PC-9 (cell line): Measurements from ENCODE around the gene RAE1. TPM values are rescaled to one million over a fixed set of nuclear protein-coding genes. Genes with fewer than 3 reads are reported as not detected.

Experiments used
- BruUV-seq: library from RNA; stranded (reverse); fragments of 400-500 nt; replicated peaks from 2 replicates; lab custom pipeline; 2021; lab: Mats Ljungman, UMichigan
- CTCF ChIA-PET: fragments of 300-600 bp; sonication (Branson Sonifier 250); formaldehyde crosslinking; loops from one replicate; lab custom pipeline; 2022; ENCODE audit warnings: antibody characterized with exemption; lab: Charles Lee
- POLR2A ChIA-PET: fragments of 300-600 bp; sonication (Branson Sonifier 250); formaldehyde crosslinking; loops from one replicate; lab custom pipeline; 2022; ENCODE audit warnings: antibody characterized with exemption; ENCODE audit not compliant: unreplicated experiment; lab: Charles Lee
- DNase-seq, 2 experiments: peaks; one replicate each; pipeline versions ENCODE4 v3.0.0 to v3.0.0-alpha.2; 2015 to 2022; ENCODE audit warnings: mixed read lengths in 1 of 2
- H2AFZ ChIP-seq: fragments of 200-600 bp; sonication (generic); 2 replicates; pipeline ENCODE4 v1.8.1; 2017; ENCODE audit warnings: antibody characterized with exemption
- H3F3A ChIP-seq: fragments of 200-600 bp; sonication (generic); 2 replicates; pipeline ENCODE4 v1.8.1; 2017; ENCODE audit warnings: antibody characterized with exemption, mild to moderate bottlenecking, low read depth; ENCODE audit not compliant: insufficient read depth
- H3K27ac ChIP-seq: fragments of 200-600 bp; sonication (generic); 2 replicates; pipeline ENCODE4 v1.6.1; 2016; ENCODE audit warnings: mixed run types
- H3K27me3 ChIP-seq: fragments of 200-600 bp; sonication (generic); 2 replicates; pipeline ENCODE4 v1.6.1; 2016; ENCODE audit warnings: low read depth, mixed run types; ENCODE audit not compliant: insufficient read depth
- H3K36me3 ChIP-seq: fragments of 200-600 bp; sonication (generic); 2 replicates; pipeline ENCODE4 v1.6.1; 2016; ENCODE audit warnings: low read depth, mixed run types
- H3K4me1 ChIP-seq: fragments of 200-600 bp; sonication (generic); replicated peaks from 2 replicates; pipeline ENCODE4 v1.6.1; 2016; ENCODE audit warnings: mixed run types; ENCODE audit not compliant: insufficient read depth
- H3K4me2 ChIP-seq: fragments of 200-600 bp; sonication (generic); 2 replicates; pipeline ENCODE4 v1.6.1; 2017; ENCODE audit warnings: mixed run types
- H3K4me3 ChIP-seq: fragments of 200-600 bp; sonication (generic); 2 replicates; pipeline ENCODE4 v1.6.1; 2016; ENCODE audit warnings: mixed run types
- H3K79me2 ChIP-seq: fragments of 200-600 bp; sonication (generic); 2 replicates; pipeline ENCODE4 v1.6.1; 2017; ENCODE audit warnings: low read depth, mixed run types
- H3K9me2 ChIP-seq: fragments of 200-600 bp; sonication (generic); 2 replicates; pipeline ENCODE4 v1.8.1; 2017; ENCODE audit warnings: mild to moderate bottlenecking; ENCODE audit not compliant: insufficient read depth
- H3K9me3 ChIP-seq: fragments of 200-600 bp; sonication (generic); 2 replicates; pipeline ENCODE4 v1.8.1; 2016; ENCODE audit warnings: low read depth; ENCODE audit not compliant: insufficient read depth
- H4K20me1 ChIP-seq: fragments of 200-600 bp; sonication (generic); 2 replicates; pipeline ENCODE4 v1.8.1; 2017; ENCODE audit not compliant: insufficient read depth
- EZH2 ChIP-seq: fragments of 200-600 bp; sonication (generic); IDR thresholded peaks from 2 replicates; pipeline ENCODE4 v1.8.0; 2017; ENCODE audit warnings: antibody characterized with exemption, low read depth
- intact Hi-C: fragments of 100-400 bp; cut with micrococcal nuclease; formaldehyde crosslinking; loops from one replicate; pipeline ENCODE4 v1.10.0; 2022; ENCODE audit not compliant: unreplicated experiment
- total RNA-seq: library from RNA; stranded (reverse); gene quantifications from 2 replicates; pipeline ENCODE4 v1.2.3, GENCODE V29; 2021
- TF ChIP-seq, protein P1 (sequence below): fragments of 200-600 bp; sonication (generic); conservative IDR thresholded peaks from 2 replicates; pipeline ENCODE4 v1.6.1; 2017; ENCODE audit warnings: mixed run types, antibody characterized with exemption, mild to moderate bottlenecking, moderate library complexity

Gene RAE1
- total RNA-seq, 1 experiment from 2014 or later, result 38.4 TPM

- intact Hi-C loops, result no loop called here
- Histone ChIP-seq H3F3A (0 out of 2 replicates have a peak, but pooled peaks cover 4% of the 10 kb centered on the region), H3K27ac (no peak overlapping the region), H3K79me2 (no peaks in the 10 kb centered on the region), H3K9me3 (no peaks in the 10 kb centered on the region), H3K4me1 (peaks cover 34% of the 10 kb centered on the region), H4K20me1 (no peaks in the 10 kb centered on the region), H3K9me2 (no peaks in the 10 kb centered on the region), H3K27me3 (no peaks in the 10 kb centered on the region), H3K36me3 (no peaks in the 10 kb centered on the region), H3K4me2 (peak overlapping the region; percentile 11; the same call in 1 of the 2 replicates), H3K4me3 (no peak overlapping the region), H2AFZ (no peak overlapping the region)
- POLR2A ChIA-PET, result interaction anchor here (0.6 kb wide), 1 partner anchor 27 kb away, joined by 6 read pairs; no protein-coding TSS in a partner anchor
- BruUV-seq, result no TSS peak
- peak in 1 of 2 experiments; percentile 75 for DNase-seq
- TF ChIP-seq, protein P1, sequence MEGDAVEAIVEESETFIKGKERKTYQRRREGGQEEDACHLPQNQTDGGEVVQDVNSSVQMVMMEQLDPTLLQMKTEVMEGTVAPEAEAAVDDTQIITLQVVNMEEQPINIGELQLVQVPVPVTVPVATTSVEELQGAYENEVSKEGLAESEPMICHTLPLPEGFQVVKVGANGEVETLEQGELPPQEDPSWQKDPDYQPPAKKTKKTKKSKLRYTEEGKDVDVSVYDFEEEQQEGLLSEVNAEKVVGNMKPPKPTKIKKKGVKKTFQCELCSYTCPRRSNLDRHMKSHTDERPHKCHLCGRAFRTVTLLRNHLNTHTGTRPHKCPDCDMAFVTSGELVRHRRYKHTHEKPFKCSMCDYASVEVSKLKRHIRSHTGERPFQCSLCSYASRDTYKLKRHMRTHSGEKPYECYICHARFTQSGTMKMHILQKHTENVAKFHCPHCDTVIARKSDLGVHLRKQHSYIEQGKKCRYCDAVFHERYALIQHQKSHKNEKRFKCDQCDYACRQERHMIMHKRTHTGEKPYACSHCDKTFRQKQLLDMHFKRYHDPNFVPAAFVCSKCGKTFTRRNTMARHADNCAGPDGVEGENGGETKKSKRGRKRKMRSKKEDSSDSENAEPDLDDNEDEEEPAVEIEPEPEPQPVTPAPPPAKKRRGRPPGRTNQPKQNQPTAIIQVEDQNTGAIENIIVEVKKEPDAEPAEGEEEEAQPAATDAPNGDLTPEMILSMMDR, result no peak
- TF ChIP-seq EZH2, result no peak
- CTCF ChIA-PET, result no interaction called here
Observed at GRCh38 chr20:57308451-57309271, 42.4 kb upstream of the RAE1 start.

DNA sequence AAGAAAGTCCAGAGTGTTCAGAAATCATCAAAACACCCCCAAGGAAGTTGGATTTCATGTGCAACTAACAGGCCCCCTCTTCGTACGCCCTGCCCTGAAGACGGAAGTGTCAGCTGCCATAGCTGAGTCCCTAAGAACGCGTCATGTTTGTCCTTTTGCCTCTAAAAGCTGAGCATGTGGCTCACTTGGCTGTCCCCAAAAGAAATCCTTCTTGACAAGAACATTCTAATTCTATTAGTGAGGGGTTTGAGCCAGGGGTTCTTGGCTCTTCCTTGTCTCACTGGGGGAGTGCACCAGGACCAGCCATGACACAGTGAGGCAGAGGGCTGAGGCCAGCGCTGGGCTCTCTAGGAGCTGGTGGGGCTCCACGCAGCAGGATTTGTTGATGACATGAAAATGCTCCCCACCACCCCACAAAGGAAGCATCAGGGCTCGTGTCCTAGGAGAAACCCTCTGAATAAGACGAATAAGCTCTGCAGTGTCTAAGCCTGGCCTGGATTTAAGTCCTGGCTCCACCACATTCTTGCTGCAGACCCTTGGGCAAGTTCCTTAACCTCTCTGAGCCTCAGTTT, 41.4 kb upstream of the RAE1 start:
- TF ChIP-seq, protein P1, result no peak
- TF ChIP-seq EZH2, result no peak
- POLR2A ChIA-PET, result no interaction called here

DNA sequence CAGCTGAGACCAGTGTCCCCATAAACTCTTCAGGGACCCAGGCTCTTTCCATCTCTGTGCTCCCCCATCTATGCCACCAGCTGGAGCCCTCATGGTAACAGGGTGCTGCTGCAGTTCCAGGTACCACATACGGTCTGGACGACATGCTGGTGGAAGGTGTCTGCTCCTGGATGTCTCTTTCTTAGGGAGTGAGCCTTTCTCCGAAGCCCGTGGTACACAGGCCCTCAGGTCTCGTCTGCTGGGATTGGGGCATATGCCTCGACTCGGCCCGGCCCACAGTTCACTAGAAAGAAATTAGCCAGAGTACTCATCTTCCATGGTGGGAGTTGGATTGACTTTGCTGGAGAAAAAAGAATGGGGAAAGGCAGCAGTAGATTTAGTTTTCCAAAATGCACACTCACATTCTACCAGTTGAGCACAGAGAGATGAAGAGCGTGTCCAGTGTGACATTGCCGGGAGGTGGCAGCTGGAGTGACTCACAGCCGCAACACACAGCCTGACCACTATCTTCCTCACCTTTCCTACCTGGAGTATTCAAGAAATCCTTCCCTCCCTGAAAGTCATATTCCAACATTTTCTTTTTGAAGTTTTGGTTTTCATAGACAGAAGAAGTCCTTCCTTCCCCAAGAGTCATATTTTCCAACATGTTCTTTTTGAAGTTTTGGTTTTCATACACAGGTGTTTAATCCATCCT, 40.1 kb upstream of the RAE1 start:
- Histone ChIP-seq H3K36me3 (no peaks in the 10 kb centered on the region), H3F3A (no peaks in the 10 kb centered on the region), H3K79me2 (no peaks in the 10 kb centered on the region), H3K9me2 (no peaks in the 10 kb centered on the region), H3K9me3 (no peaks in the 10 kb centered on the region), H3K4me3 (no peak overlapping the region), H3K4me1 (peaks cover 25% of the 10 kb centered on the region), H3K27me3 (no peaks in the 10 kb centered on the region), H2AFZ (no peak overlapping the region), H3K27ac (no peak overlapping the region), H3K4me2 (no peak overlapping the region), H4K20me1 (no peaks in the 10 kb centered on the region)
- POLR2A ChIA-PET, result no interaction called here
- no peak for DNase-seq
- no TSS peak for BruUV-seq
- intact Hi-C loops, result no loop called here
- CTCF ChIA-PET, result no interaction called here
- TF ChIP-seq, protein P1, result no peak
- no peak for TF ChIP-seq EZH2

More for the DNA sequence above, 41.4 kb upstream of the RAE1 start:
- Histone ChIP-seq H3K9me3 (no peaks in the 10 kb centered on the region), H3K4me1 (peaks cover 34% of the 10 kb centered on the region), H3K9me2 (no peaks in the 10 kb centered on the region), H3K4me2 (no peak overlapping the region), H3K4me3 (no peak overlapping the region), H4K20me1 (no peaks in the 10 kb centered on the region), H3K27me3 (no peaks in the 10 kb centered on the region), H3K36me3 (no peaks in the 10 kb centered on the region), H2AFZ (no peak overlapping the region), H3K27ac (no peak overlapping the region), H3K79me2 (no peaks in the 10 kb centered on the region), H3F3A (0 out of 2 replicates have a peak, but pooled peaks cover 4% of the 10 kb centered on the region)
- intact Hi-C loops, result no loop called here
- no peak for DNase-seq
- CTCF ChIA-PET, result no interaction called here
- no TSS peak for BruUV-seq
